Stimulated activated effector memory CD8-positive, alpha-beta T cell treated with anti-CD3 and anti-CD28 coated beads, Interleukin-12 subunit alpha, Interleukin-12 subunit beta, amount 100 ng/mL, for 72 hours (primary cell): ENCODE measurements around the gene PACS2.
"Not testable (repeated sequence)": the region's sequence is repeated elsewhere in the genome, so short reads cannot be mapped to it uniquely, and the experiment has no call there.

Experiments used
- ATAC-seq: fragments of 150-1000 bp; cut with Tn5 transposase; 2 replicates; pipeline ENCODE4 v1.10.0; 2021
- DNase-seq, 2 donors: peaks; one replicate each; pipeline ENCODE4 v3.0.0; 2021 to 2022; ENCODE audit warnings: low spot score in 2 of 2
- H3K27ac Mint-ChIP-seq: one replicate; pipeline ENCODE4 v1.8.0; 2022; ENCODE audit warnings: mild to moderate bottlenecking, mixed read lengths
- H3K36me3 Mint-ChIP-seq: one replicate; pipeline ENCODE4 v1.8.0; 2022; ENCODE audit warnings: mild to moderate bottlenecking, mixed read lengths
- H3K4me1 Mint-ChIP-seq: one replicate; pipeline ENCODE4 v1.8.0; 2022; ENCODE audit warnings: mixed read lengths
- H3K4me3 Mint-ChIP-seq: one replicate; pipeline ENCODE4 v1.8.0; 2022; ENCODE audit warnings: mild to moderate bottlenecking, mixed read lengths
- H3K9me3 Mint-ChIP-seq: one replicate; pipeline ENCODE4 v1.8.0; 2022; ENCODE audit warnings: mixed read lengths

PACS2 gene

GRCh38 chr14:105282098-105282725 lies 32.3 kb upstream of the PACS2 start:
- peak overlapping the region; percentile 69 for H3K27ac Mint-ChIP-seq
- H3K4me3 Mint-ChIP-seq, result no peak overlapping the region
- H3K9me3 Mint-ChIP-seq, result no peaks in the 10 kb centered on the region
- ATAC-seq (no peak), DNase-seq (no peak)
- H3K4me1 Mint-ChIP-seq, result peaks cover 41% of the 10 kb centered on the region
- peaks cover 18% of the 10 kb centered on the region for H3K36me3 Mint-ChIP-seq

- Mint-ChIP-seq H3K9me3 (no peaks in the 10 kb centered on the region), H3K4me1 (peaks cover 45% of the 10 kb centered on the region), H3K27ac (no peak overlapping the region), H3K4me3 (no peak overlapping the region), H3K36me3 (peaks cover 18% of the 10 kb centered on the region)
- DNase-seq, result no peak
- ATAC-seq, result no peak
Observed at GRCh38 chr14:105283028-105283427, 31.5 kb upstream of the PACS2 start.

- Mint-ChIP-seq H3K36me3 (peaks cover 18% of the 10 kb centered on the region), H3K4me3 (no peak overlapping the region), H3K4me1 (peaks cover 45% of the 10 kb centered on the region), H3K9me3 (no peaks in the 10 kb centered on the region), H3K27ac (no peak overlapping the region)
- no peak for DNase-seq
- peak; percentile 16 for ATAC-seq
Observed at GRCh38 chr14:105283899-105284298, 30.6 kb upstream of the PACS2 start.

- DNase-seq (no peak), ATAC-seq (no peak)
- no peak overlapping the region for H3K4me3 Mint-ChIP-seq
- no peak overlapping the region for H3K27ac Mint-ChIP-seq
- peaks cover 51% of the 10 kb centered on the region for H3K4me1 Mint-ChIP-seq
- no peaks in the 10 kb centered on the region for H3K9me3 Mint-ChIP-seq
- H3K36me3 Mint-ChIP-seq, result peaks cover 18% of the 10 kb centered on the region
Observed at GRCh38 chr14:105285174-105285573, 29.4 kb upstream of the PACS2 start.

- Mint-ChIP-seq H3K9me3 (no peaks in the 10 kb centered on the region), H3K27ac (peak overlapping the region; percentile 34), H3K4me3 (no peak overlapping the region), H3K4me1 (peaks cover 57% of the 10 kb centered on the region), H3K36me3 (peaks cover 24% of the 10 kb centered on the region)
- ATAC-seq (no peak), DNase-seq (no peak)
Observed at GRCh38 chr14:105286759-105287144, 27.8 kb upstream of the PACS2 start.

- no peak for ATAC-seq
- Mint-ChIP-seq H3K27ac (no peak overlapping the region), H3K9me3 (no peaks in the 10 kb centered on the region), H3K4me1 (peaks cover 55% of the 10 kb centered on the region), H3K36me3 (peaks cover 24% of the 10 kb centered on the region), H3K4me3 (no peak overlapping the region)
- DNase-seq, result no peak
Observed at GRCh38 chr14:105287249-105288102, 27.1 kb upstream of the PACS2 start.

GRCh38 chr14:105288936-105289335 lies 25.6 kb upstream of the PACS2 start:
- not testable (repeated sequence) for DNase-seq, H3K4me3 Mint-ChIP-seq, ATAC-seq, H3K27ac Mint-ChIP-seq, H3K9me3 Mint-ChIP-seq
- Mint-ChIP-seq H3K4me1 (peaks cover 65% of the 10 kb centered on the region), H3K36me3 (peaks cover 24% of the 10 kb centered on the region)

- H3K36me3 Mint-ChIP-seq, result peaks cover 8% of the 10 kb centered on the region
- peak overlapping the region; percentile 74 for H3K27ac Mint-ChIP-seq
- no peaks in the 10 kb centered on the region for H3K9me3 Mint-ChIP-seq
- peak overlapping the region; percentile 56 for H3K4me3 Mint-ChIP-seq
- DNase-seq (no peak), ATAC-seq (peak; percentile 52)
- H3K4me1 Mint-ChIP-seq, result peaks cover 64% of the 10 kb centered on the region
Observed at GRCh38 chr14:105290621-105291346, 23.8 kb upstream of the PACS2 start.

GRCh38 chr14:105292826-105293711 lies 21.5 kb upstream of the PACS2 start:
- no peaks in the 10 kb centered on the region for H3K9me3 Mint-ChIP-seq
- peak in 1 of 2 donors; percentile 62 for DNase-seq
- peak overlapping the region; percentile 70 for H3K4me3 Mint-ChIP-seq
- H3K4me1 Mint-ChIP-seq, result peaks cover 50% of the 10 kb centered on the region
- H3K27ac Mint-ChIP-seq, result peak overlapping the region; percentile 83
- peak; percentile 52 for ATAC-seq
- H3K36me3 Mint-ChIP-seq, result peaks cover 6% of the 10 kb centered on the region

GRCh38 chr14:105294142-105294597 lies 20.4 kb upstream of the PACS2 start:
- H3K27ac Mint-ChIP-seq, result peak overlapping the region; percentile 83
- ATAC-seq (peak; percentile 90), DNase-seq (no peak)
- H3K9me3 Mint-ChIP-seq, result no peaks in the 10 kb centered on the region
- peaks cover 48% of the 10 kb centered on the region for H3K4me1 Mint-ChIP-seq
- peaks cover 6% of the 10 kb centered on the region for H3K36me3 Mint-ChIP-seq
- H3K4me3 Mint-ChIP-seq, result peak overlapping the region; percentile 70

- DNase-seq, H3K4me3 Mint-ChIP-seq, ATAC-seq, H3K9me3 Mint-ChIP-seq, H3K27ac Mint-ChIP-seq: not testable (repeated sequence)
- Mint-ChIP-seq H3K4me1 (peaks cover 47% of the 10 kb centered on the region), H3K36me3 (peaks cover 13% of the 10 kb centered on the region)
Observed at GRCh38 chr14:105297311-105297710, 17.2 kb upstream of the PACS2 start.

GRCh38 chr14:105299654-105300541 lies 14.7 kb upstream of the PACS2 start:
- Mint-ChIP-seq H3K27ac (peak overlapping the region; percentile 58), H3K4me3 (peak overlapping the region; percentile 81), H3K4me1 (peaks cover 31% of the 10 kb centered on the region), H3K36me3 (peaks cover 13% of the 10 kb centered on the region), H3K9me3 (no peaks in the 10 kb centered on the region)
- DNase-seq (peak; percentile 27 to 66), ATAC-seq (peak; percentile 29)

GRCh38 chr14:105300542-105301102 lies 13.9 kb upstream of the PACS2 start, which contains the start of gene BRF1:
Gene BRF1, minus strand, starts transcription at chr14:105301001. Its CDS starts 372 bp downstream, at chr14:105300629.
- no peaks in the 10 kb centered on the region for H3K9me3 Mint-ChIP-seq
- peaks cover 36% of the 10 kb centered on the region for H3K4me1 Mint-ChIP-seq

More at GRCh38 chr14:105300542-105301102, 13.9 kb upstream of the PACS2 start, which contains the start of gene BRF1:
- Mint-ChIP-seq H3K36me3 (peaks cover 13% of the 10 kb centered on the region), H3K27ac (peak within 1 kb of the TSS; percentile 83), H3K4me3 (peak within 1 kb of the TSS; percentile 81)
- DNase-seq, result peak; percentile 96 to 99
- ATAC-seq, result peak; percentile 93
